TTC549 (cell line): ENCODE data around the gene SLC2A11.
"Not testable (repeated sequence)": the region's sequence is repeated elsewhere in the genome, so short reads cannot be mapped to it uniquely, and the experiment has no call there.

Experiments used
- FAIRE-seq: peaks from 2 replicates; lab custom pipeline; 2012; peaks lifted over from hg19 to GRCh38; lab: Jason Lieb, UNC

The SLC2A11 gene

GRCh38 chr22:23908587-23909205 lies 51.0 kb downstream of the SLC2A11 start:
- no peak for FAIRE-seq

GRCh38 chr22:23909296-23909898 lies 51.7 kb downstream of the SLC2A11 start:
- FAIRE-seq = no peak

- no peak for FAIRE-seq
Observed at GRCh38 chr22:23910496-23911190, 53.0 kb downstream of the SLC2A11 start.

GRCh38 chr22:23911318-23911980 lies 53.8 kb downstream of the SLC2A11 start:
- no peak for FAIRE-seq

- no peak for FAIRE-seq
Observed at GRCh38 chr22:23912293-23912903, 54.7 kb downstream of the SLC2A11 start.

GRCh38 chr22:23913306-23913660 lies 55.6 kb downstream of the SLC2A11 start:
- no peak for FAIRE-seq

- no peak for FAIRE-seq
Observed at GRCh38 chr22:23913661-23914353, 56.1 kb downstream of the SLC2A11 start.

GRCh38 chr22:23915290-23915689 lies 57.6 kb downstream of the SLC2A11 start:
- FAIRE-seq = no peak

- FAIRE-seq = not testable (repeated sequence)
Observed at GRCh38 chr22:23920267-23920611, 62.6 kb downstream of the SLC2A11 start.

- not testable (repeated sequence) for FAIRE-seq
Observed at GRCh38 chr22:23921586-23922201, 64.0 kb downstream of the SLC2A11 start.

GRCh38 chr22:23922921-23923320 lies 65.2 kb downstream of the SLC2A11 start:
- no peak for FAIRE-seq

- no peak for FAIRE-seq
Observed at GRCh38 chr22:23925020-23925606, 67.4 kb downstream of the SLC2A11 start.

GRCh38 chr22:23926561-23926960 lies 68.9 kb downstream of the SLC2A11 start:
- no peak for FAIRE-seq
